ENCODE measurements around the gene TLL2. TPM values are rescaled to one million over a fixed set of nuclear protein-coding genes. Genes with fewer than 3 reads are reported as not detected.

TLL2 gene
- polyA plus RNA-seq, 2 of the 4 experiments (the other 2 are of a cell fraction), result 0.08 to 0.13 TPM

- H3K4me1 ChIP-seq, result no peaks in the 10 kb centered on the region
- ATAC-seq, result no peak
- WGBS (ENCODE audit: missing lambda C conversion rate), result 55% methylated on average over 10 of the region's 10 CpGs
- H3K27ac ChIP-seq, result no peak overlapping the region
- TF ChIP-seq CHD2 (IDR thresholded peaks at IDR 0.05; ENCODE audit: low read length, partially characterized antibody) (no peak), RNF2 (IDR thresholded peaks at IDR 0.05; ENCODE audit: borderline replicate concordance, low read depth) (no peak), TFCP2L1 (CRISPR knock-in tag; IDR thresholded peaks at IDR 0.05) (no peak), CTCF (IDR thresholded peaks at IDR 0.05) (no peak), EHF (CRISPR knock-in tag; IDR thresholded peaks at IDR 0.05) (no peak), MYC (IDR thresholded peaks at IDR 0.05; ENCODE audit: borderline replicate concordance, low read length) (no peak), HOXA7 (CRISPR knock-in tag; IDR thresholded peaks at IDR 0.05) (no peak), ZFP36 (IDR thresholded peaks at IDR 0.05; ENCODE audit: borderline replicate concordance, partially characterized antibody) (no peak), HMGXB4 (CRISPR knock-in tag; IDR thresholded peaks at IDR 0.05; ENCODE audit: borderline replicate concordance) (no peak), RARB (CRISPR knock-in tag; IDR thresholded peaks at IDR 0.05) (no peak), HDAC2 (IDR thresholded peaks at IDR 0.05) (no peak), NR3C1 (IDR thresholded peaks at IDR 0.05) (no peak), KDM5A (IDR thresholded peaks at IDR 0.05) (no peak), RCOR1 (IDR thresholded peaks at IDR 0.05; ENCODE audit: low read depth, low read length) (no peak), MAZ (IDR thresholded peaks at IDR 0.05; ENCODE audit: borderline replicate concordance, low read depth, low read length) (no peak), FOXS1 (CRISPR knock-in tag; IDR thresholded peaks at IDR 0.05) (no peak), FOSB (CRISPR knock-in tag; IDR thresholded peaks at IDR 0.05) (no peak)
- DNase-seq (ENCODE audit: low read depth in 1 of 2, low spot score in 1 of 2), result no peak
- ChIA-PET POLR2A (no interaction called here), CTCF (interaction anchor here (0.6 to 1.6 kb wide), 6 partner anchors 9 to 309 kb away, joined by 3 to 6 read pairs (median 3); partner anchors contain the start of gene TLL2)
- no peaks in the 10 kb centered on the region for H3K9me3 ChIP-seq
- FAIRE-seq, result no peak
- no peak overlapping the region for H3K4me2 ChIP-seq
- H3K4me3 ChIP-seq, result no peak overlapping the region
Measured at GRCh38 chr10:96441322-96441885, 72.3 kb downstream of the TLL2 start.

GRCh38 chr10:96440361-96441292 is 73.1 kb downstream of the TLL2 start:
- H3K9me3 ChIP-seq, result no peaks in the 10 kb centered on the region; the same call in 2 of the 3 replicates
- DNase-seq (ENCODE audit: low read depth in 1 of 2, low spot score in 1 of 2), result no peak
- H3K4me1 ChIP-seq, result no peaks in the 10 kb centered on the region
- H3K4me3 ChIP-seq, result no peak overlapping the region
- TF ChIP-seq ZSCAN20 (CRISPR knock-in tag; IDR thresholded peaks at IDR 0.05) (no peak), HOXA7 (CRISPR knock-in tag; IDR thresholded peaks at IDR 0.05) (no peak), FOSB (CRISPR knock-in tag; IDR thresholded peaks at IDR 0.05) (no peak), FOSL2 (IDR thresholded peaks at IDR 0.05) (no peak), FOSL2 (CRISPR knock-in tag; IDR thresholded peaks at IDR 0.05) (no peak), RNF2 (IDR thresholded peaks at IDR 0.05; ENCODE audit: borderline replicate concordance, low read depth) (no peak), CTCF (IDR thresholded peaks at IDR 0.05) (no peak), ELK1 (IDR thresholded peaks at IDR 0.05; ENCODE audit: low read depth, low read length) (no peak), JUNB (IDR thresholded peaks at IDR 0.05) (no peak), RCOR1 (IDR thresholded peaks at IDR 0.05; ENCODE audit: low read depth, low read length) (no peak), EP300 (IDR thresholded peaks at IDR 0.05) (no peak)
- POLR2A ChIA-PET, result no interaction called here
- H3K4me2 ChIP-seq, result no peak overlapping the region
- WGBS (ENCODE audit: missing lambda C conversion rate), result 57% methylated on average over 10 of the region's 10 CpGs
- CTCF ChIA-PET, result interaction anchor here (0.7 to 1.5 kb wide), 8 partner anchors 10 to 106 kb away, joined by 3 to 6 read pairs (median 3); partner anchors contain the start of gene TLL2
- FAIRE-seq, result no peak
- no peak for ATAC-seq
- H3K27ac ChIP-seq, result no peak overlapping the region
